ENCODE data around the gene MLLT10.

MLLT10 gene

GRCh38 chr10:21501731-21502347, 32.2 kb upstream of the MLLT10 start:
- no peak for DNase-seq (ENCODE audit: low read depth)

GRCh38 chr10:21502348-21502740, 31.7 kb upstream of the MLLT10 start:
- no peak for DNase-seq (ENCODE audit: low read depth)

- DNase-seq (ENCODE audit: low read depth): no peak
Observed at GRCh38 chr10:21503542-21503941, 30.5 kb upstream of the MLLT10 start.

GRCh38 chr10:21505711-21506278, 28.2 kb upstream of the MLLT10 start:
- no peak for DNase-seq (ENCODE audit: low read depth)

GRCh38 chr10:21506351-21506750, 27.7 kb upstream of the MLLT10 start:
- DNase-seq (ENCODE audit: low read depth): no peak

- no peak for DNase-seq (ENCODE audit: low read depth)
Observed at GRCh38 chr10:21507150-21507549, 26.9 kb upstream of the MLLT10 start.

- DNase-seq (ENCODE audit: low read depth): no peak
Observed at GRCh38 chr10:21508706-21509331, 25.2 kb upstream of the MLLT10 start.

- no peak for DNase-seq (ENCODE audit: low read depth)
Observed at GRCh38 chr10:21509341-21510240, 24.4 kb upstream of the MLLT10 start.

- DNase-seq (ENCODE audit: low read depth): no peak
Observed at GRCh38 chr10:21510241-21511094, 23.6 kb upstream of the MLLT10 start.

- DNase-seq (ENCODE audit: low read depth): no peak
Observed at GRCh38 chr10:21511095-21511570, 22.9 kb upstream of the MLLT10 start.

- DNase-seq (ENCODE audit: low read depth): no peak
Observed at GRCh38 chr10:21511946-21512572, 22.0 kb upstream of the MLLT10 start.

GRCh38 chr10:21512573-21513404, 21.2 kb upstream of the MLLT10 start:
- DNase-seq (ENCODE audit: low read depth): no peak

GRCh38 chr10:21513405-21513788, 20.6 kb upstream of the MLLT10 start:
- no peak for DNase-seq (ENCODE audit: low read depth)

- DNase-seq (ENCODE audit: low read depth): no peak
Observed at GRCh38 chr10:21514129-21514817, 19.8 kb upstream of the MLLT10 start.

GRCh38 chr10:21514818-21515351, 19.1 kb upstream of the MLLT10 start:
- DNase-seq (ENCODE audit: low read depth): no peak

- no peak for DNase-seq (ENCODE audit: low read depth)
Observed at GRCh38 chr10:21515361-21516241, 18.4 kb upstream of the MLLT10 start.

GRCh38 chr10:21516242-21517131, 17.5 kb upstream of the MLLT10 start:
- DNase-seq (ENCODE audit: low read depth): peak; percentile 45

Measured in fibroblast of the conjunctiva (primary cell).